GM12872 (cell line): ENCODE measurements around the gene INO80.

Source experiments
- TF ChIP-seq, protein P1 (sequence below): IDR thresholded peaks from 3 replicates; pipeline ENCODE4 v1.5.1; 2011; ENCODE audit warnings: low read depth, mild to moderate bottlenecking, low read length, moderate library complexity; ENCODE audit not compliant: insufficient read depth

Gene INO80

DNA sequence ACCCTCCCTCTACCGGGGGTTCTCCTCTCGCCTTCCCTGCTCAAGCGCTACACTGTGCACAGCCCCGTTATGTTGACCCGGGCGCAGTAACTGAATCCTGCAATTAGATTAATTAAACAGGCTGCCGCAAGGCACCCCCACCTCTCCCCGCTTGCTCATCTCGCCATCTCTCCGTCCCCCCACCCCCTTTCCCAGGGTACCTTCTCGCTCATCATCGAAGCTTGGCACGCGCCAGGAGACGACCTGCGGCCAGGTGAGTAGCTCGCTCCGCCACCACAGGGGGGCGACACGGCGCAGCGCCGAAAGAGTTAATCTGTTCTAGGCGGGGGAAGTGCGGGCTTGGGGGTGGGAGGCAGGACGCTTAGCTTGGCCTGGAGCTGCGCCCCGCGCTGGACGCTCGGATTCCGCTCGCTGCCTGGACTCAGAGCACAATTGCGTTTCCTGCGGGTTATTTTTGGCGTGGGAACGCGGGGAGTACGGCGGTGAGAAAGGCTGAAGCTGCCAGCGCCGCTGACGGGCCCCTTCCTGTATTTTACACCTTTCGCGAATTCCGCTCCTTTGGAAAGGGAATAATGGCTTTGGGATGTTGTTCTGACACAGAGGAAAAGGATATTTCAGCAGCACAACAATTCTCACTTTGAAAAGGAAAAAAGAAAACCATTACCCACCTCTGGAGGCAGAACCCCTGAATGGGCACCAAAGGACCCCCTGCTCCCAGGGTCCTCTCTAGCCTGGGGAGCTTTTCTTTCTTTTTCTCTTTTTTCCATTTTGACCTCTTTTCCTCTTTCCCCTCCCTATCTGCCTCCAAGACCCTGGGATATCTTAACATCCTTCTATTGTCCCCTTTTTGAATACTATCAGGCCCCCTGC is 185.4 kb downstream of the INO80 start:
- TF ChIP-seq, protein P1, sequence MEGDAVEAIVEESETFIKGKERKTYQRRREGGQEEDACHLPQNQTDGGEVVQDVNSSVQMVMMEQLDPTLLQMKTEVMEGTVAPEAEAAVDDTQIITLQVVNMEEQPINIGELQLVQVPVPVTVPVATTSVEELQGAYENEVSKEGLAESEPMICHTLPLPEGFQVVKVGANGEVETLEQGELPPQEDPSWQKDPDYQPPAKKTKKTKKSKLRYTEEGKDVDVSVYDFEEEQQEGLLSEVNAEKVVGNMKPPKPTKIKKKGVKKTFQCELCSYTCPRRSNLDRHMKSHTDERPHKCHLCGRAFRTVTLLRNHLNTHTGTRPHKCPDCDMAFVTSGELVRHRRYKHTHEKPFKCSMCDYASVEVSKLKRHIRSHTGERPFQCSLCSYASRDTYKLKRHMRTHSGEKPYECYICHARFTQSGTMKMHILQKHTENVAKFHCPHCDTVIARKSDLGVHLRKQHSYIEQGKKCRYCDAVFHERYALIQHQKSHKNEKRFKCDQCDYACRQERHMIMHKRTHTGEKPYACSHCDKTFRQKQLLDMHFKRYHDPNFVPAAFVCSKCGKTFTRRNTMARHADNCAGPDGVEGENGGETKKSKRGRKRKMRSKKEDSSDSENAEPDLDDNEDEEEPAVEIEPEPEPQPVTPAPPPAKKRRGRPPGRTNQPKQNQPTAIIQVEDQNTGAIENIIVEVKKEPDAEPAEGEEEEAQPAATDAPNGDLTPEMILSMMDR, result peak; percentile 90

DNA sequence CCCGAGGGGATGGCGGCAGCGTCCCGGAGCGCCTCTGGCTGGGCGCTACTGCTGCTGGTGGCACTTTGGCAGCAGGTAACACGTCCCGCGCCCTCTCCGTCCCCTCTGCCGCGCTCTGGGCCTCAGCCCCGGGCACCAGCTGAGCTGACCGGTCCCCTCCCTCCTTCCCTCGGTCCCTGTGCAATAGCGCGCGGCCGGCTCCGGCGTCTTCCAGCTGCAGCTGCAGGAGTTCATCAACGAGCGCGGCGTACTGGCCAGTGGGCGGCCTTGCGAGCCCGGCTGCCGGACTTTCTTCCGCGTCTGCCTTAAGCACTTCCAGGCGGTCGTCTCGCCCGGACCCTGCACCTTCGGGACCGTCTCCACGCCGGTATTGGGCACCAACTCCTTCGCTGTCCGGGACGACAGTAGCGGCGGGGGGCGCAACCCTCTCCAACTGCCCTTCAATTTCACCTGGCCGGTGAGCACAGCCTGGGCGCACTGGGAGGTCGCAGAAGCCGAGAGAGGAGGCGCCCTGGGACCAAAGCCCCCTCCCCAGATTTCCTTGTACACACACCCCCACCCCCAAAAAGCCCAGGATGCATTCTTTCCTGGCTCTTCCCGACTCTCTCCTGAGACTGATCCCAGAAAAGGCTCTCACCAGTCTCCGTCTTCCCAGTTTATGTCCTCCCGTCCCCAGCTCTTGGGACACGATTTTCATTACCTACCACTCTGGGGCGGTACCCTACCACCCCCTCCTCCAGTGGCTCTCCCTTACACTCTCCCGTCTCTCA is 186.2 kb downstream of the INO80 start:
- TF ChIP-seq, protein P1, result no peak
